Measurements from ENCODE around the gene ESR2. TPM values are rescaled to one million over a fixed set of nuclear protein-coding genes. Genes with fewer than 3 reads are reported as not detected.

ESR2 gene
- 1 to 10 TPM in 4 of 10 donors, under 1 TPM in 6; 0.23 to 1.6 (median 0.88) TPM for total RNA-seq
- under 1 TPM; 0.12 to 0.15 TPM for polyA plus RNA-seq
- long read RNA-seq, donor 1, partial matches to known transcripts: 0 of 3 reads
- long read RNA-seq, donor 1, other reads (novel, unspliced or antisense): 3 of 3 reads
- long read RNA-seq, donor 2, partial matches to known transcripts: 0 of 4 reads
- long read RNA-seq, donor 2, other reads (novel, unspliced or antisense): 3 of 4 reads
- long read RNA-seq, donor 3, partial matches to known transcripts: 0 of 1 reads
- long read RNA-seq, donor 3, other reads (novel, unspliced or antisense): 1 of 1 reads

DNA sequence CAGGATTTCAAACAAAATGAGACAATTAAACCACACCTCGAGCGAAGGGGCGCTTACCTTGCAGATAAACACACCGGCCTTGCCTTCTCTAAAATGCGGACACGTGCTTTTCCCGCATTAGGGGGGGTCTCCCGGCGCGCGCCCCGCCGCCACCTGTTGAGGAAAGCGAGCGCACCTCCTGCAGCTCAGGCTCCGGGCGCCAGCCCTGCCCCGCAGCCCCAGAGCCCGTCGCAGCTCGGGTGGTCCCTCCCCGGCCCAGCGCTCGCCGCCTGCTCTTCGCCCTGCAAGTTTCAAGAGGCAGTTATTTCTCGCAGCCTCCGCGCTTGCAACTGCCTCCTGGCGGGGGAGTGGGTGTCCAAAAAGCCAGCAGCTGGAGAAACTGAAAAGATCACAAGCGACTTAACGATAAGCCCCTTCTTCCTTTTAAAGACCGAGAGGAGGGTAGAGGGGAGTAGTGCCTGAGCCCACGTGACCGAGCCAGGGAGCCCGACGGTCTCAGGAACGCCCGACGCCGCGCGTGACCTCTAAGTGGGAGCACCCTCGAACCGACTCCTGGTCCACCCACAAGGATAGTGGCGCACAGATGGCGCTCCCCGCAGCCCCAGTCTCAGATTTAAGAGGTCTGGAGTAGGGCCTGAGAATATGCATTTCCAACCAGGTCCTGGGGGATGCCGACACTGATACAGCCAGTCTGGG lies at the start of gene ESR2:
Gene ESR2, minus strand, starts transcription at position 396 of the 696 bp plus-strand sequence. CDS start 11,386 bp downstream, outside the sequence.
- Histone ChIP-seq H3K9me3 (no peaks in the 10 kb centered on the region), H3K4me3 (peak within 1 kb of the TSS; percentile 18 to 57 (median 51)), H3K27me3 (peaks cover 0 to 51% (median 24%) of the 10 kb centered on the region in 7 donors), H3K27ac (no peak within 1 kb of the TSS), H3K4me1 (peaks cover 0 to 20% (median 11%) of the 10 kb centered on the region in 9 donors), H3K36me3 (no peaks in the 10 kb centered on the region)
- intact Hi-C loops (cut with DNase I): loop anchor here in 8 of 10 donors (5.0 to 10.0 kb wide), 9 partner anchors 129 to 489 kb away; no protein-coding TSS in a partner anchor
- TF ChIP-seq, protein P1, sequence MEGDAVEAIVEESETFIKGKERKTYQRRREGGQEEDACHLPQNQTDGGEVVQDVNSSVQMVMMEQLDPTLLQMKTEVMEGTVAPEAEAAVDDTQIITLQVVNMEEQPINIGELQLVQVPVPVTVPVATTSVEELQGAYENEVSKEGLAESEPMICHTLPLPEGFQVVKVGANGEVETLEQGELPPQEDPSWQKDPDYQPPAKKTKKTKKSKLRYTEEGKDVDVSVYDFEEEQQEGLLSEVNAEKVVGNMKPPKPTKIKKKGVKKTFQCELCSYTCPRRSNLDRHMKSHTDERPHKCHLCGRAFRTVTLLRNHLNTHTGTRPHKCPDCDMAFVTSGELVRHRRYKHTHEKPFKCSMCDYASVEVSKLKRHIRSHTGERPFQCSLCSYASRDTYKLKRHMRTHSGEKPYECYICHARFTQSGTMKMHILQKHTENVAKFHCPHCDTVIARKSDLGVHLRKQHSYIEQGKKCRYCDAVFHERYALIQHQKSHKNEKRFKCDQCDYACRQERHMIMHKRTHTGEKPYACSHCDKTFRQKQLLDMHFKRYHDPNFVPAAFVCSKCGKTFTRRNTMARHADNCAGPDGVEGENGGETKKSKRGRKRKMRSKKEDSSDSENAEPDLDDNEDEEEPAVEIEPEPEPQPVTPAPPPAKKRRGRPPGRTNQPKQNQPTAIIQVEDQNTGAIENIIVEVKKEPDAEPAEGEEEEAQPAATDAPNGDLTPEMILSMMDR (IDR thresholded peaks at IDR 0.05): peak in 4 of 9 donors; percentile 22 to 33 (median 28)
- ATAC-seq (peak; percentile 66 to 80 (median 72)), DNase-seq (peak in 1 of 2 donors; percentile 29)
- WGBS, 2 donors: 1 to 3% methylated on average over 49 of the region's 49 CpGs

DNA sequence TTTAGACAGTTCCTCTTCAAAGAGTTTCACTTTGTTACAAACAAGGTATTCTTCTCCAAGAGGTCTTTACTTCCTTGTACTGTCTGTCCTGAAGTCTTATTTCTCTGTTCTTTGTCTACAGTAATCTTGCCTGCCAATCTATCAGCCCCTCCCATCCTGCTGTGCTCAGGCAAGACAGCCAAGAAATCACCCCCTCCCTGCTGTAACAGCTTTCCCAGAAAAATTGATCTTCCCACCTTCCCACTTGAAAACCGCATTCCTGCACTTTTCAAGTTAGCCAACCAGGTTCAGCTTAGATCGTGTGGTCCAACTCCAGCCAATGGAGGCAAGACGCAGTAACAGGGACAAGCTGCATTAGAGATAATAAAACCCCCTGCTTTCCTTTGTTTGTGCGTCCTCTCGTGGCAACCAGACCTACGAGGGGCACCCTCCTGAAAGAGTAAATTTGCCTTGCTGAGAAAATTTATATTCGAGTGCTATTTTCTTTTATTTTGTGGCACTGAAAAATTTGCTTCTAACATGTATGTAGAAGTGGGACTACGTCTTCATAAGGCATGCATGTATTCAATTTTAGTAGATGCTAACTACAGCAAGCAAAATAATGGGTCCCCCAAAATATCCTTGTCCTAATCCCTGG lies 46.5 kb upstream of the ESR2 start:
- TF ChIP-seq, protein P1 (IDR thresholded peaks at IDR 0.05): no peak
- no peaks in the 10 kb centered on the region for H3K27me3 ChIP-seq
- intact Hi-C loops (cut with DNase I): loop anchor here in 8 of 10 donors (5.0 to 10.0 kb wide), 8 partner anchors 47 to 297 kb away; partner anchors contain the start of genes MTHFD1 (in 3 of the 8), ZBTB1 (in 1 of the 8) and ZBTB25 (in 1 of the 8)
- no peak for ATAC-seq
- H3K27ac ChIP-seq: no peak overlapping the region
- peaks cover 5 to 16% (median 9%) of the 10 kb centered on the region in 9 donors for H3K4me1 ChIP-seq
- 89 to 96% methylated on average over 8 of the region's 8 CpGs for WGBS, 2 donors
- no peaks in the 10 kb centered on the region for H3K36me3 ChIP-seq
- DNase-seq: no peak
- no peak overlapping the region for H3K4me3 ChIP-seq
- H3K9me3 ChIP-seq: peaks cover 0 to 20% (median 8%) of the 10 kb centered on the region in 11 donors

DNA sequence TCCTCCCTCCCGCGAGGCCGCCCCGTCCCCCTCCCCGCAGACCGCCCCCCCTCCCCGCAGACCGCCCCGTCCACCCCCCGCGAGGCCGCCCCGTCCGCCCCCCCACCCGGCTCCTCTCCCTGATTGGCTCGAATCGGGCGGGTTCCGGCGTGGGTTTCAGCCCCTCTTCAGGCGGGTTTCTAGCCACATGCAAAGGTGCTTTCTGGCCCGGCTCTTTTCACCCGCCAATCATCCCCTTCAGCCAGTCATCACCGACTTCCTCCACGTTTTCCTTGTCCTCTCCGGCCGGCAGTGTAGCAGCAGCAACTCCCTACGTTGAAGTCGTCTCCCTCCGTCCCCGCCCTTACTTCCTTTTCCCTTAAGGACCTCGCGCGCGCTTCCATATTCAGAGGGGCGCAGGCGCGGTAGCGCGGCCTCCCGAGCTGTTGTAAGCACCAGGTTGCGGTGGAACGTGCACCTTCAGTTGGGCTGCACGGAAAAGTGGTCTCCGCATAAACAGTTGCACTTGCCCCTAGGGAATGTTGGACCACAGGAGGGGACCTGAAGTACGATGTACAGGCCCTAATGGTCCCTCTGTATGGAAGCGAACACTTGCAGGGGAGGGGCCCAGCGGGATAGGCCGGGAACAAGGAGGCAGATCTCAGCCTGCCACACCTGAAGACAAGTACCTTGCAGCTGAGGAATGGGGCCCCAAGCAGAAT lies 44.6 kb upstream of the ESR2 start:
- DNase-seq: peak; percentile 91 to 96
- no peaks in the 10 kb centered on the region for H3K36me3 ChIP-seq
- intact Hi-C loops (cut with DNase I): no loop called here
- H3K4me1 ChIP-seq: peaks cover 5 to 16% (median 9%) of the 10 kb centered on the region in 9 donors
- H3K27me3 ChIP-seq: no peaks in the 10 kb centered on the region
- 2% methylated on average over 29 to 44 of the region's 49 CpGs for WGBS, 2 donors
- H3K9me3 ChIP-seq: peaks cover 0 to 20% (median 8%) of the 10 kb centered on the region in 11 donors
- TF ChIP-seq, protein P1 (IDR thresholded peaks at IDR 0.05): no peak
- peak overlapping the region in 9 of 10 donors; percentile 74 to 89 (median 84) for H3K27ac ChIP-seq
- ATAC-seq: peak; percentile 95 to 98 (median 95)
- H3K4me3 ChIP-seq: peak overlapping the region in 9 of 10 donors; percentile 77 to 99 (median 84)
